ENCODE data around the gene PLXNB1. TPM values are rescaled to one million over a fixed set of nuclear protein-coding genes. Genes with fewer than 3 reads are reported as not detected.

PLXNB1 gene, protein sequence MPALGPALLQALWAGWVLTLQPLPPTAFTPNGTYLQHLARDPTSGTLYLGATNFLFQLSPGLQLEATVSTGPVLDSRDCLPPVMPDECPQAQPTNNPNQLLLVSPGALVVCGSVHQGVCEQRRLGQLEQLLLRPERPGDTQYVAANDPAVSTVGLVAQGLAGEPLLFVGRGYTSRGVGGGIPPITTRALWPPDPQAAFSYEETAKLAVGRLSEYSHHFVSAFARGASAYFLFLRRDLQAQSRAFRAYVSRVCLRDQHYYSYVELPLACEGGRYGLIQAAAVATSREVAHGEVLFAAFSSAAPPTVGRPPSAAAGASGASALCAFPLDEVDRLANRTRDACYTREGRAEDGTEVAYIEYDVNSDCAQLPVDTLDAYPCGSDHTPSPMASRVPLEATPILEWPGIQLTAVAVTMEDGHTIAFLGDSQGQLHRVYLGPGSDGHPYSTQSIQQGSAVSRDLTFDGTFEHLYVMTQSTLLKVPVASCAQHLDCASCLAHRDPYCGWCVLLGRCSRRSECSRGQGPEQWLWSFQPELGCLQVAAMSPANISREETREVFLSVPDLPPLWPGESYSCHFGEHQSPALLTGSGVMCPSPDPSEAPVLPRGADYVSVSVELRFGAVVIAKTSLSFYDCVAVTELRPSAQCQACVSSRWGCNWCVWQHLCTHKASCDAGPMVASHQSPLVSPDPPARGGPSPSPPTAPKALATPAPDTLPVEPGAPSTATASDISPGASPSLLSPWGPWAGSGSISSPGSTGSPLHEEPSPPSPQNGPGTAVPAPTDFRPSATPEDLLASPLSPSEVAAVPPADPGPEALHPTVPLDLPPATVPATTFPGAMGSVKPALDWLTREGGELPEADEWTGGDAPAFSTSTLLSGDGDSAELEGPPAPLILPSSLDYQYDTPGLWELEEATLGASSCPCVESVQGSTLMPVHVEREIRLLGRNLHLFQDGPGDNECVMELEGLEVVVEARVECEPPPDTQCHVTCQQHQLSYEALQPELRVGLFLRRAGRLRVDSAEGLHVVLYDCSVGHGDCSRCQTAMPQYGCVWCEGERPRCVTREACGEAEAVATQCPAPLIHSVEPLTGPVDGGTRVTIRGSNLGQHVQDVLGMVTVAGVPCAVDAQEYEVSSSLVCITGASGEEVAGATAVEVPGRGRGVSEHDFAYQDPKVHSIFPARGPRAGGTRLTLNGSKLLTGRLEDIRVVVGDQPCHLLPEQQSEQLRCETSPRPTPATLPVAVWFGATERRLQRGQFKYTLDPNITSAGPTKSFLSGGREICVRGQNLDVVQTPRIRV (N-terminal part only)
- 13.4 to 17.7 TPM (median 15.7 TPM) in 5 replicates for total RNA-seq (2022; extraction: Qiagen RNA extraction)

DNA sequence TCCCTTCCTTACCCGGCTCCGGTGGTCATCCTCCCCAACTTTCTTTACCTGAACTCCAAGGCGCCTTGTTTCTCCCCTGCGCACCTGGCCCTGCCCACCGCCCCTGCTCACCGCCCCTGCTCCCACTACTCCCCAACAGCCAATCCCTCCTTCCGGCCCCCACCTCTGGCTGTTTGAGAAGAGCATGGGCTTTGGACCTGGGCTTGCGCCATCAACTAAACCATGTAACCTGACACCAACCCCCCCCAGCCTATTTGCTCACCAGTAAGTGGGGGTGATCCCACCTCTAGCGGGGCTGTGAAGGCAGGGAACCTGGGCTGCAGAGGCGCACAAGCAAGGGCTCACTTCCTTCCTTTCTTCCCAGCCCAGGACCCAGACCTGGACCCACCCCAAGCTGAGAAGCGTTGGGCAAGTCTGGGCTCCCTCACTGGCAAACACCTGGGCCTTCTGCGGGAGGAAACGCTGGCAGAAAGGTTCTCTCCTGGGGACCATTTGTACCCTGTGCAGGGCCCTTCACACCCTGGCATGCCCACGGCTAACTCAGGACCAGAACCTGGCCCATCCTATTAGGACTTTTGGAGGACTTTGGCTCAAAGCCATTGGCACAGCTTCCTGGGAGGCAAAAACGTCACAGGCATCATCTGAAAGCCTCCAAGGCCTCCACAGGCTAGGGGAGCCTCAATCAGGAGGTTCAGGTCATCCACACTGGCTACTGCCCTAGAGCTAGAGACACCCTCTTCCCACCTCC lies at the start of gene PLXNB1:
TSS of gene PLXNB1 (minus strand) at position 127 of the 748 bp plus-strand sequence. CDS start 5,475 bp downstream, outside the sequence.

DNA sequence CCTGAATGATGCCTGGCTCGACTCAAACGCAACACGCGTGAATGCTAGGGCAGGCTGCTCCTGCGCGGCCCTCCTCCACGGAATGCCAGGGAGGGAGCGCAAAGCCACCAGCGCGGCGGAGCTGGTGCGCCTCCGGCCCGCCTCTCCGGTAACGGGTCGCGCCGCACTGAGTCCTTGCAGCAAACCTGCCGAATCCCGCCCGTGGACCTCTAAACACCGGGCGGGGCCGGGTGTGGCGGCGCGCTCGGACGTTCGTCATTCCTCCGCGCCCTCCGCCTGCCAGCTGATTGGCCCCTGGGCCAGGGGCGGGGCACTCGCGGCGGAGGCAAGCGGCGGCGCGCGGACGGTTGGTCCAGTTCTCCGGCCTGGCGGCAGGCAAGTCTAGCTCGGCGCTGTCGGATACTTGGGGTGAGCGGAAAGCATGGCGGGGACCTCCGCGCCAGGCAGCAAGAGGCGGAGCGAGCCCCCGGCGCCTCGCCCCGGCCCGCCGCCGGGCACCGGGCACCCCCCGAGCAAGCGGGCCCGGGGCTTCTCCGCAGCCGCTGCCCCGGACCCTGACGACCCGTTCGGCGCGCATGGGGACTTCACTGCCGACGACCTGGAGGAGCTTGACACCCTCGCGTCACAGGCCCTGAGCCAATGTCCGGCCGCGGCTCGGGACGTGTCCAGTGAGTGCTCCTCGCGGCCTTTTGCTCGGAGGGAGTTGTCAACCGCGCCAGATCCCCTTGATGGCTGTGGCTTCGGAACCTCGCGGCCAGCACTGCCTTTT lies 16.7 kb upstream of the PLXNB1 start, which contains the start of gene ATRIP:
TSS of gene ATRIP (plus strand) at position 313 of the 769 bp plus-strand sequence. CDS start at position 422, 109 bp downstream.

DNA sequence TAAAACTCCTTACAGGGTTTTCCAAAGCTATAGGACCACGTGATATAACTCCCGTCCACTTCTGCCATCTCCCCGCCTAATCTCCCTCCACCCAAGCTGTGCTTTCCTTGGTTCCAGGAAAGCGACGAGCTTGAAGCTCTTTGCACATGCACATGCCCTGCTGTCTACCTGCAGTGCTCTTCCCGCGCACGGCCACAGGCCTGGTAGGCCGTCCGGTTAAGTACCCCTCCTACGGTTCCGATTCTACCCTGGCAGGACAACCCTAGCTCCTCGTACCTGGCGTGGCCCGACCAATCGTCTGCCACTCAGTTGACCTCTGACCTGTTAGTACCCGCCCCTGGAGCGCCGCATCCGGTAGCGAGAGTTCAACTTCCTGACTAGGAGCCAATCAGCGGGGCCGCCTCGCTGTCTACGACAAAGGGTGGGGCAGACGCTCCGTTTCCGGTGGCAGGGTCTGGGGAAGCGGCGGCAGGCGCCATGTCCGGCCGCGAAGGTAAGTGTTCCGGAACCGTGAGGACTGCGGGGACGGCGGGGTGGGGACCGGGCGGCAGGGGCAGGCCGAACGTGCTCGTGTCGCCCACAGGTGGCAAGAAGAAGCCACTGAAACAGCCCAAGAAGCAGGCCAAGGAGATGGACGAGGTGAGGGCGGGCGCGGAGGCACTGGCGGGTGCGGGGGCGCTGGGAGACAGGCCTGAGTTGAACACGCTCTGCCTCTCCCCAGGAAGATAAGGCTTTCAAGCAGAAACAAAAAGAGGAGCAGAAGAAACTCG lies 10.1 kb upstream of the PLXNB1 start, which contains the start of the genes CCDC51 and TMA7:
TSS of gene CCDC51 (minus strand) at position 300 of the 770 bp plus-strand sequence. CDS start 4,991 bp downstream, outside the sequence.
TSS of gene TMA7 (plus strand) at position 438 of the 770 bp plus-strand sequence. CDS start at position 478, 40 bp downstream.

DNA sequence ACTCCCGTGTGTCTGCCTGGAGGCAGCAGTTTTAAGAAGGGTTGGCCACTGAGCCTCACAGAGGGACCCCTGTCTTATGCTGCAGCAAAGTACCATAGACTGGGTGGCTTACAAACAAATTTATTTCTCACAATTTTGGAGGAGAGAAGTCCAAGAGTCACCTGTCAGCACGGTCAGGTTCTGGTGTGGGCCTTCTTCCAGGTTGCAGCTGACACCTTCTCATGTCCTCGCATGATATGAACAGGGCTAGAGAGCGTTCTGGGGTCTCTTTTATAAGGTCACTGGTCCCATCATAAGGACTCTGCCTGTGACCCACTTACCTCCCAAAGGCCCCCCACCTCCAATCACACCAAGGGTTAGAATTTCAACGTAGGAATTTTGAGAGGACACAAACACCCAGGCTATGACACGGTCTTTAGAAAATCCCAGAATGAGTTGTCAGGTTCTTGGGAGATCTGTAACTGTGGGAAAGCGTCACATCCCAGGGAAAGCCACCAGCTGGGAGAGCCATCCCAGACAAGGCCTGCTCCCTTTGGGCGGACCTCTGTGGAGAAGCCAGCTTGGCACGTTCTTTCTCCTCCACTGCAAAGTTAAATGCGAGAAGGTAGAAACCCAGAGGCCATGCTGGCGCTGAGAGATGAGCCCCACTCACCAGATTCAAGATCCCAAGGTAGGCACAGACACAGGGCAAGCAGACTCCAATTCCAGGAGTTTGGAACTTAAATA lies 58.1 kb downstream of the PLXNB1 start, which contains the start of gene FBXW12:
TSS of gene FBXW12 (plus strand) at position 569 of the 726 bp plus-strand sequence. CDS start 549 bp downstream, outside the sequence.

Other genes starting within 250 kb of the PLXNB1 start
- 8.2 to 10.5 TPM (median 9.5 TPM) in 5 replicates for gene CDC25A, start 241.7 kb downstream of the PLXNB1 start, total RNA-seq (2022; extraction: Qiagen RNA extraction)
- 0.14 TPM in 1 of 5 replicates, not detected in the others for gene CAMP, start 206.6 kb downstream of the PLXNB1 start, total RNA-seq (2022; extraction: Qiagen RNA extraction)
- 2.3 to 3.1 TPM (median 2.5 TPM) in 5 replicates for gene ZNF589, start 189.0 kb downstream of the PLXNB1 start, total RNA-seq (2022; extraction: Qiagen RNA extraction)
- gene NME6, start 128.7 kb downstream of the PLXNB1 start, total RNA-seq (2022; extraction: Qiagen RNA extraction), result 21.9 to 27.8 TPM (median 24.1 TPM) in 5 replicates
- gene SPINK8, start 96.4 kb downstream of the PLXNB1 start, total RNA-seq (2022; extraction: Qiagen RNA extraction), result not detected in 5 replicates
- gene FBXW12, start 57.9 kb downstream of the PLXNB1 start, total RNA-seq (2022; extraction: Qiagen RNA extraction), result not detected in 5 replicates
- 25.0 to 29.1 TPM (median 27.4 TPM) in 5 replicates for gene CCDC51, start 10.0 kb upstream of the PLXNB1 start, total RNA-seq (2022; extraction: Qiagen RNA extraction)
- 266 to 389 TPM (median 282 TPM) in 5 replicates for gene TMA7, start 10.2 kb upstream of the PLXNB1 start, total RNA-seq (2022; extraction: Qiagen RNA extraction)
- gene ATRIP, start 16.7 kb upstream of the PLXNB1 start, total RNA-seq (2022; extraction: Qiagen RNA extraction), result 8.3 to 9.6 TPM (median 9.4 TPM) in 5 replicates
- gene SHISA5, start 74.1 kb upstream of the PLXNB1 start, total RNA-seq (2022; extraction: Qiagen RNA extraction), result 101 to 139 TPM (median 129 TPM) in 5 replicates
- 12.6 to 17.6 TPM (median 12.8 TPM) in 5 replicates for gene PFKFB4, start 126.7 kb upstream of the PLXNB1 start, total RNA-seq (2022; extraction: Qiagen RNA extraction)
- gene UCN2, start 133.7 kb upstream of the PLXNB1 start, total RNA-seq (2022; extraction: Qiagen RNA extraction), result 6.9 to 11.3 TPM (median 9.7 TPM) in 5 replicates
- 143 to 232 TPM (median 208 TPM) in 5 replicates for gene COL7A1, start 165.2 kb upstream of the PLXNB1 start, total RNA-seq (2022; extraction: Qiagen RNA extraction)
- gene UQCRC1, start 179.6 kb upstream of the PLXNB1 start, total RNA-seq (2022; extraction: Qiagen RNA extraction), result 169 to 188 TPM (median 181 TPM) in 5 replicates
- gene TMEM89, start 191.7 kb upstream of the PLXNB1 start, total RNA-seq (2022; extraction: Qiagen RNA extraction), result not detected in 5 replicates
- gene SLC26A6, start 205.4 kb upstream of the PLXNB1 start, total RNA-seq (2022; extraction: Qiagen RNA extraction), result 14.6 to 21.2 TPM (median 18.6 TPM) in 5 replicates
- 3.2 to 5.9 TPM (median 4.7 TPM) in 5 replicates for gene CELSR3, start 232.8 kb upstream of the PLXNB1 start, total RNA-seq (2022; extraction: Qiagen RNA extraction)